ENCODE data around the gene IGF2.

DNA sequence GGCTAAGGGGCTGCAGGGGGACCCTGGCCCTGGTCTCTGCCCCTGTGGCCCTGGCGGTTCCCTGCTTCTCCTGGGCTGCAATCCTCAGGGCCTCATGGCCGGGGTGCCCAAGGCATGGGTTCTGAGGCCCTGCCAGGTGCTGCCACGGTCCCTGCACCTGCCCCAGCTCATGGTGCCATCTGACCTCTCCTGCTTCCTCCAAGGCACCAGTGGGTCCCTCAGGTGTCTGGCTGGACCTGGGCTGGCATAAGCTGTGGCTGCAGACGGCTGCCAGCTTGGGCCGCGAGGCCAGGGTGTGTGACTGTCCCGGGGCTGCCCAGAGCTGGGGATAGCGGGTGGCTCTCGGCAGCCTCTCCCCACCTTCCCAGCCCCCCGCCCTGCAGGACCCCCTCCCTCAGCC, 19.8 kb upstream of the IGF2 start:
- TF ChIP-seq, protein P1, sequence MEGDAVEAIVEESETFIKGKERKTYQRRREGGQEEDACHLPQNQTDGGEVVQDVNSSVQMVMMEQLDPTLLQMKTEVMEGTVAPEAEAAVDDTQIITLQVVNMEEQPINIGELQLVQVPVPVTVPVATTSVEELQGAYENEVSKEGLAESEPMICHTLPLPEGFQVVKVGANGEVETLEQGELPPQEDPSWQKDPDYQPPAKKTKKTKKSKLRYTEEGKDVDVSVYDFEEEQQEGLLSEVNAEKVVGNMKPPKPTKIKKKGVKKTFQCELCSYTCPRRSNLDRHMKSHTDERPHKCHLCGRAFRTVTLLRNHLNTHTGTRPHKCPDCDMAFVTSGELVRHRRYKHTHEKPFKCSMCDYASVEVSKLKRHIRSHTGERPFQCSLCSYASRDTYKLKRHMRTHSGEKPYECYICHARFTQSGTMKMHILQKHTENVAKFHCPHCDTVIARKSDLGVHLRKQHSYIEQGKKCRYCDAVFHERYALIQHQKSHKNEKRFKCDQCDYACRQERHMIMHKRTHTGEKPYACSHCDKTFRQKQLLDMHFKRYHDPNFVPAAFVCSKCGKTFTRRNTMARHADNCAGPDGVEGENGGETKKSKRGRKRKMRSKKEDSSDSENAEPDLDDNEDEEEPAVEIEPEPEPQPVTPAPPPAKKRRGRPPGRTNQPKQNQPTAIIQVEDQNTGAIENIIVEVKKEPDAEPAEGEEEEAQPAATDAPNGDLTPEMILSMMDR (IDR thresholded peaks at IDR 0.05) = no peak
- TF ChIP-seq POLR2AphosphoS5 (IDR thresholded peaks at IDR 0.05) (no peak), POLR2A (IDR thresholded peaks at IDR 0.05) (no peak)
